CD4-positive, alpha-beta T cell treated with Interleukin-15 for 4 hours (primary cell): Measurements from ENCODE around the gene NKTR.
"Not testable (repeated sequence)": the region's sequence is repeated elsewhere in the genome, so short reads cannot be mapped to it uniquely, and the experiment has no call there.

Source experiments
- DNase-seq: peaks from one replicate; pipeline ENCODE4 v3.0.0-alpha.2; 2020; ENCODE audit warnings: low spot score

The NKTR gene

DNA sequence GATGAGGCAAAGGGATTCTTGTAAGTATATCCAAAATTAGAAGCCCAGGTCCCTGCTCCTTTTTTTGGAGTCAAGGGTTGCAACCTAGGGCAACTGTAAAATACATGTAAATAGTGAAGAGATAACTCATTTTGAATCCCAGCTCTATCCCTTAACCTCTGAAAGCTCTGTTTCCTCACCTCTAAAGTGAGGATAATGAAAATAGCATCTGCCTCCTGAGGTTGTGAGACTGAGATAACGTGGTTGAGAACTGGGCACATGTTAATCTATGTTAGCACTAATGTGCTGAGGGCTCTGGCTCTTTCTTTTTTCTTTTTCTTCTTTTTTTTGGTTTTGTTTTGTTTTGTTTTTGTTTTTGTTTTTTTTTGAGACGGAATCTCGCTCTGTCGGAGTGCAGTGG lies 4.8 kb upstream of the NKTR start:
- no peak for DNase-seq

GRCh38 chr3:42597098-42597497 lies 3.4 kb upstream of the NKTR start:
- DNase-seq = not testable (repeated sequence)

GRCh38 chr3:42600958-42601675 lies 631 bp downstream of the NKTR start:
- DNase-seq = peak; percentile 51

DNA sequence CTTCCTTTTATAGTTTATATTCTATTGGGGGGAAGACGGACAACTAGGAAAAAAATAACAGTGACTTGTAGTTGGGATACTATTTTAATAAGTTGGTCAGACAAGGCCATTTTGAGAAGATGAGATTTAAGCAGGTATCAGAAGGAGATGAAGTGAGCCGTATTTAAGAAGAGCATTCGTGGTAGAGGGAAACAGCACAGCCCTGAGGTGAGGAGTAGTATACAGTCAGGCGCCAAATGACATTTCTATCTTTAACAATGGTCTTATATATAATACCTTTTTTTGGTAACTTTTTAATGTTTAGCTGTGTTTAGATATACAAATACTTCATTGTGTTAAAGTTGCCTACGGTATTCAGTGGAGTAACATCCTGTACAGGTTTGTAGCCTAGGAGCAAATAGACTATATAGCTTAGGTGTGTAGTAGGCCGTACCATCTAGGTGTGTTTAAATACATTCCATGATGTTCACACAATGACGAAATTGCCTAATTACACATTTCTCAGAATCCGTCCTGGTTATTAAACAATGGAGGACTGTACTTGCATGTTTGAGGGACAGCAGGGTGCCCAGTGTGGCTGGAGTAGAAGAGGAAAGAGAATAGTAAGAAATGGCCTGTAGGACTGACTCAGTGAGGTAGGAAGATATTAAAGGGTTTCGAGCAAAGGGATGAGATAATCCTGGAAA lies 1.6 kb downstream of the NKTR start:
- DNase-seq = peak; percentile 30

DNA sequence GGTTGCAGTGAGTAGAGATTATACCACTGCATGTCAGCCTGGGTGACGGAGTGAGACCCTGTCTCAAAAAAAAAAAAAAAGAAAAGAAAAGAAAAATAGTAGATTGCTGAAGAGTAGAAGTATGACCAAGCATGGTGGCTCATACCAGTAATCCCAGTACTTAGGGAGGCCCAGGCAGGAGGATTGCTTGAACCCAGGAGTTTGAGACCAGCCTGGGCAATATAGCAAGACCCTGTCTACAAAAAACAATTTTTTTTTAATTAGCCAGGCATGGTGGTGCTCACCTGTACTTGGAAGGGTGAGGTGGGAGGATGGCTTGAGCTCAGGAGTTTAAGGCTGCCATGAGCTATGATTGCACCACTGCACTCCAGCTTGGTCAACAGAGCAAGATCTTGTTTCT lies 2.5 kb downstream of the NKTR start:
- DNase-seq = no peak

DNA sequence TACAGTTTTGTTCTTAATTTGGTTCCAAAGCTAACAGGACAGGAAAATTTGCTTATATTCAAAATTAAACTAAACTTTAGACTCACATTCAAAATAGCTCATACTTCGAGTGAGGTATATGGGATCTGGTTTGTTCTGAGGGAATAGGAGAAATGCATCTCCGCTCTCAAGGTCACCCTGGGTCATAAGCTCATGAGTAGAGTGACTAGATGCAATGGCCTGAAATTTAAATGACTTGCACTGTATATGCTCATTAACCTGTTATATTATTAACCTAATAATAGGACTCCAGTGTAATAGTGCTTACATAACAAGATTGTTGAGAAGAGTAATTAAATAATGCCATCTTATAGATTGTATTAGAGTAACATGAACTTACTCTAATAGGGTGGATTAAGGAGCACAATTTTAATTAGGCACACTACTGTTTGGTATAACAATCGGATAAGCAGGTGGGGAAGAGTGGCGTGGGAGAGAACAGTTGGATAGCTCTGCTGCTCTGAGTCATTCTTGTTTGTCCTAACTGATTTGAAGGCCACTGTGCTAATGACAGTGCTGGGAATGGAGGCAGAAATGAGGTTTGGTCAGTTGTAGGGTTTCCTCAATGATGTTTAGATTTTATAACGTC lies 5.2 kb downstream of the NKTR start:
- no peak for DNase-seq

- DNase-seq = no peak
These were observed 8.1 kb downstream of the NKTR start for GRCh38 chr3:42608581-42608980.

DNA sequence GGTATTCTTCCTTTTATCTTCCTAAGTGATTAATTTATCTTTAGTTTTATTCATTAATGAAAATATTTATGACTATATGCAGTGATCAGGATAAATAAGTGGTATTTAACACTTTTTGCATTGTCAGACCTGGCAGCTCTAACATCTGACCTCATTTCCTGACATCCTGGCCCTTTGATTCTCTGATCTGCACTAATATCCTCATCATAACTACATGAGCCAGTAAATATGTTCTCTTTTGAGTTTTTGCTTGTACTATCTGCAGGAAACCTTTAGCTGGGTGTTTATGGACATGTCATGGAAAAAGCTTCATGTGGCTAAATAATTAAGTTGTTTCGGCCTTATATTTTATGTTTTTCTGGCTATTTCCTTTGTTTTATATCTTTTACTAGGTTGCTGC lies 10.5 kb downstream of the NKTR start:
- DNase-seq = peak; percentile 31

- no peak for DNase-seq
These were observed 11.7 kb downstream of the NKTR start for GRCh38 chr3:42612217-42612616.

DNA sequence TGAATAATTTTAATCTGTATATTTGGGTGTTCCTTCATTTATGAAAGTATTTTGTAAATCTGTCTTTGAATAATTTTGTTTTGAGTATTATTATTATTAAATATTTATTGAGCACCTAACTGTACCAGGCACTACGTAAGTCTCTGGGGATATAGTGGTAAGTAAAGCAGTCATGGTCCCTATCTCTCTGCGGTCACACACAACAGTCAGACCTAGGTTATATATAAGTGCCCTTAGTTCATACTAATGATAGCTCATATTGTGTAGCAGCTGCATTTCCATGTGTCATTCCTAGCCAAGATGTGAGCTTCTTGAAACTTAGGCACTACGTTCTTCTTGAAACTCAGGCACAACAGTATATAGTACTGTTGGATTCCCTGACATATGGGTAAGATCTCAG lies 12.4 kb downstream of the NKTR start:
- no peak for DNase-seq

- DNase-seq = no peak
These were observed 13.0 kb downstream of the NKTR start for GRCh38 chr3:42613462-42613861.

- DNase-seq = no peak
These were observed 31.1 kb downstream of the NKTR start for GRCh38 chr3:42631620-42632019.

DNA sequence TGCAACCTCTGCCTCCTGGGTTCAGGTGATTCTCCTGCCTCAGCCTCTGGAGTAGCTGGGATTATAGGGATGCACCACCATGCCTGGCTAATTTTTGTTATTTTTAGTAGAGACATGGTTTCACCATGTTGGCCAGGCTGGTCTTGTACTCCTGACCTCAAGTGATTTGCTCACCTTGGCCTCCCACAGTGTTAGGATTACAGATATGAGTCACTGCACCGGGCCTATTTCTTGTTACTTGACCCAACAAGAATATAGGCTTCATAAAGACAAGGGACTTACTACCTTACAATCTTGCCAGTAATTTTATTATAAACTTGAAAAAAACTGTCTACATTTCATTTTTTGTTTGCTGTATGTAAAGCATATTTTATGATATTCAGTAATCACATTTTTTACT lies 31.7 kb downstream of the NKTR start:
- DNase-seq = no peak

- no peak for DNase-seq
These were observed 33.1 kb downstream of the NKTR start for GRCh38 chr3:42633544-42633943.

- DNase-seq = no peak
These were observed 34.6 kb downstream of the NKTR start for GRCh38 chr3:42635111-42635510.

- no peak for DNase-seq
These were observed 36.5 kb downstream of the NKTR start for GRCh38 chr3:42637001-42637400.

- peak; percentile 67 for DNase-seq
These were observed 37.9 kb downstream of the NKTR start for GRCh38 chr3:42638339-42638842.

DNA sequence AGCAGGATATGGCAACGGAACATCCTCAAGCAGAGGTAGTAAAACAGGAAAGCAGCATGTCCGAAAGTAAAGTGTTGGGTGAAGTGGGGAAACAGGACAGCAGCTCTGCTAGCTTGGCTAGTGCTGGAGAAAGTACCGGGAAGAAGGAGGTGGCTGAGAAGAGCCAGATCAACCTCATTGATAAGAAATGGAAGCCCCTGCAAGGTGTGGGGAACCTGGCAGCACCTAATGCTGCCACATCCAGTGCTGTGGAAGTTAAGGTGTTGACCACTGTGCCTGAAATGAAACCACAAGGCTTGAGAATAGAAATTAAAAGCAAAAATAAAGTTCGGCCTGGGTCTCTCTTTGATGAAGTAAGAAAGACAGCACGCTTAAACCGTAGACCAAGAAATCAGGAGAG lies 38.7 kb downstream of the NKTR start:
- no peak for DNase-seq

GRCh38 chr3:42640129-42640528 lies 39.6 kb downstream of the NKTR start:
- no peak for DNase-seq

DNA sequence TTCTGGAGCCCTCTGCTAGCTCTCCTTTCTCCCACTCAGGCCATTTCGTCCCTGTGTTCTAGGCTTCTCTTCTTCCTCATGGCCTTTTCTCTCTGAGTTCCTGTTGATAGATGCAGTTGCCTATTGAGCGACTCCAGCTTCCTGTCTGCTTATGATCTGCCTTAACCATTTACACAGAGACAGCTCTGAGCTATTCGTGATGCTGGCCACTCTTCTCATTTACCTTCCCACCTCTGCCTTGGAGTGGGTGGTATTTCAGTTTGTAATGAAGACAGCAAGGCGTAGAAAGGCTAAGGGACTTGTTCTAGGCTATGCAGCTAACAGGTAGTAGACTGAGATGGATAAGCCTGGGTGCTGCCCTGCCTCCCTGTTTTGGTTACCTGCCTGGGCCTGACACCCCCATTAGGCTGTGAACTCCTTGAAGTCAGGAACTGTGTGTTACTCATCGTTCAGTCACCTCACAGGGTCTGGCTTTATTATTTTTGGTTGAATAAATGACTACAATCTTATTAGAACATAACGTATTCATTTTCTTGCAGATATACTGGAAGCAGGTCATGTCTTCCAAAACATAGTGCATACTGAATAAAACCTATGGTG lies 40.4 kb downstream of the NKTR start:
- DNase-seq = no peak

- DNase-seq = no peak
These were observed 47.5 kb downstream of the NKTR start for GRCh38 chr3:42647821-42648459.

GRCh38 chr3:42649006-42649405 lies 48.5 kb downstream of the NKTR start:
- no peak for DNase-seq
